HG03135 (cell line): Measurements from ENCODE around the gene PHLDB2.

Experiments
- ATAC-seq: cut with Tn5 transposase; IDR thresholded peaks from one replicate; pipeline ENCODE4 v1.9.1; 2021; ENCODE audit warnings: mild to moderate bottlenecking, moderate library complexity; ENCODE audit not compliant: unreplicated experiment

Gene PHLDB2

DNA sequence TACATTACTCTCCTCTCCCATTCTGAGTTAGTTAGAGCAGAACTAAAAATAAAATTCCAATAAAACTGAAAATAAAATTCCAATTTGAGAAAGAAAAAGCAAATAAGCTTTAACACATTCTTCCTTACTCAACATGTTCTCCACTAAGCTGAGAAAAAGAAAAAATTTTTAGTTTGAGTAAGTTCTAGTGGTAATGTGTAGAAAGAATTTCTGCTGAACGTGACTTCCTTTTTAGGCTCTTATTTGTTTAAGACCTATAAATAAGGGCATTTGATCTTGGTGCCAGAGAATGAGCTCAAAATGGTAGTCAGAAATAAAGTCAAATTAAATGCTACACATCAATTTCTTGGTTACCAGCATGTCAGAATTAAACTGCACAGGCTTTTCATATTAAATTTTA, 62.1 kb downstream of the PHLDB2 start:
- no peak for ATAC-seq

DNA sequence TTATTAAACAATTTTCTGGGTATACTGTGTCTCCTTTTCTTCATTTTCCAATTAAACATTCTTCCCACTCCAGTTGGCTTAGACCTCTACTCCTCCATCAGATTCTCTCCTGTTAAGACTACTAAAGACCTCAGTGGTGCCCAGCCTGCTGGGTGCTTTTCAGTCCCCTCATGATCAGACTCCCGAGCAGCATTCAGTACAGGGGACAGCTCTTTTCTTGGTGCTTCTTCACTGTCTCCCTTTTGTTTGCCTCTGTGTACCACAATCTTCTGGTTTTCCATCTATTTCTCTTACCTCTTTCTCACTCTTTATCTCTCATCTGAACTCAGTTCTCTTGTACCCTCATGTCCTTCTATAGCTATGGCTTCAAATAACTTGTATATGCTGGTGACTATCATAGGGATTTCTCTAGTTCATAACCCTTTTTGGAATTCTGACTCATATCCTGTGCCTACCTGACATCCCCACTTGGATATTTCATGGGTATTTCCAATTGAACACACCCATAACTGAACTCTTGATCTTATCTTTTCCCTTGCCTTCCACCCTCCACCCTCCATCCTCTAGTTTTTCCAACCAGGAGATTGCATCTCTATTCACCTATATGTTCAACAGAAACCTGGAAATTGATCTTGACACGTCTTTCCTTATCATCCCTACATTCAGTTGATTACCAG, 64.2 kb downstream of the PHLDB2 start:
- ATAC-seq: no peak

GRCh38 chr3:111923806-111924205, 64.7 kb downstream of the PHLDB2 start:
- ATAC-seq: no peak

GRCh38 chr3:111924283-111924682, 65.2 kb downstream of the PHLDB2 start:
- no peak for ATAC-seq

DNA sequence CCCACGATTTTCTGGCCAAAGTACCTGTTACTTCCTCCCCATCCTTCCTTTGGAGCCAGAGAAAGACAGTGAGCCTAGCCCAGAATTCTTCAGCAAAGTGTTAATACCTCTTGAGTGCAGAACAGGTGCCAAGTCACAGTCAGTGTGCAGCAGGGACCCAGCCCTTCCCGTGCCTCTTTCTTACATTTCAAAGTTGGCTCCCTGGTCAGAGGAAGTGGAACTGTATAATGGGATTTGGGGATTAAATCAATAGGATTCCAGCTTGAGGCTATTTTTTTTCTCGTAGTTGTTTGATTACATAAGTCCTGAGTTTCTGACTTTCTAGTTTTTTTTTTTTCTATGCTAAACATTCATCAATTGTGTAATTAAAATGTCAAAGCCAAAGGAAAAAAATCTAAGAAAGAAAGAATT, 67.2 kb downstream of the PHLDB2 start:
- no peak for ATAC-seq

- no peak for ATAC-seq
Measured at GRCh38 chr3:111928613-111929012, 69.5 kb downstream of the PHLDB2 start.

GRCh38 chr3:111929484-111929883, 70.4 kb downstream of the PHLDB2 start:
- ATAC-seq: no peak

DNA sequence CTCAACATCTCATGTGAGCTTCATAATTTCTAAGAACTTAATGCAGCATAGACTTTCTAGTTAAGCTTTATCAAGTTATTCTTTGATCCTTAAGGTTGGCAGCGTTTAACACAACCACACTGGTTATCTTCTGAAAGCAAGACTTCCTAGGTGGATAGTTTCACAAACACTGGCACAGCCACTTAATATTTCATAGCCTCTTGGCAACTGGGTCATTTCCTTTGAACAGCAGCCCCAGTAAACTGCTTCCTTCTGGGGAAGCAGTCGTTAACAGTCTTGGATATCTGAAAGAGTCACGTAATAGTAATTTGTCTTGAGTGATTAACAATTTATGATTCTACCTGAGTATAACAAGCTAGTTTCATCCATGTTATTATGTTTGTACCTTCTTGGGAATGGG, 73.9 kb downstream of the PHLDB2 start:
- ATAC-seq: no peak

GRCh38 chr3:111936191-111936841, 77.3 kb downstream of the PHLDB2 start:
- ATAC-seq: no peak

GRCh38 chr3:111936967-111937366, 77.9 kb downstream of the PHLDB2 start:
- ATAC-seq: no peak

DNA sequence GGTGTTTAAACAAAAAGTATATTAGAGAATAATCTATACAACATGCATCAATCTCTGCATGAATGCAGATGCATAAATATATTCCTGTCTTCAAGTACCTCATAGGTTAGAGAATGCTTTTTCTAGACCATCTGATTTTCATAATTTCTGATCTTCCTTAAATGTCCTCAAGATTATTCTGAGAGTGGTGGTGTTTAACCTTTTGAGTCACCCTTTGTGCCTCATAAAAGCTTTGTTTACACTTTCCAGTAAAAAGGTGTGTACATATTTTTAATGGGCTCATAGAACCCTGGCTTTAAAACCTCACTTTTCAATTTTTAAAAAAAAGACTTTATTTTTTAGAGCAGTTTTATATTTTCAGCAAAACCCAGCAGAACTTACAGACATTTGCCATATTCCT, 78.8 kb downstream of the PHLDB2 start:
- ATAC-seq: no peak

DNA sequence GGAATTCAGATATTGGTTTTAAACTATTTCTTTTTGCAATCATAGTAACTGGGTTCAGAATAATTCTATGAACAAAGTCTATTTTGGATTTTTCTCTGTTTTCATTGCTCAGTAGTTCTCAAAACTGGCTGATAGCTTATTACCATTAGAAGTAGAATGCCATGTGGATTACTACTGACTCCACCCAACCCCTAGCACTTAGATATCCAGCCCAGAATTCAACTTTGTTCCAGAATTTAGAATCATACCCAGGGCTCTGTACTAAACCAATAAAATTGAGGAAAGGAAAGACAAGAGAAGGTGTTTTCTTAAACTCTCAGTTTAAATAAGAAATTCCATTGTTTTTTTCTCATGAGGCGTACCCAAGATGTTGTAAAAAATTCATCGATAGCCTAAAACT, 80.8 kb downstream of the PHLDB2 start:
- no peak for ATAC-seq

GRCh38 chr3:111943533-111943932, 84.5 kb downstream of the PHLDB2 start:
- no peak for ATAC-seq

DNA sequence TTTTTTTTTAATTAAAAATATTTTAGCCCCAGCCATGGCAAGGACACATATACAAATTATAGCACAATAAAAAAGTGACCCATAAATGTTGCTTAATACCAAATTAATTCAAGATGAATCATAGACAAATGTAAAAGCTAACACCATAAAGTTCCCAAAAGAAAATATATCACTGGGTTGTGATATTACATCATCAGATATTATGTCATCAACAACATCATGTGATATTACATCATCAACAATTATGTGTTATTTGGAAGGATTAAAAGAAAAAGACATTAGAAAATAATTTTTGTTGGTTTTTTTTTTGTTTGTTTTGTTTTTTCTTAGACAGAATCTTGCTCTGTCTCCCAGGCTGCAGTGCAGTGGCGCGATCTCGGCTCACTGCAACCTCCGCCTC, 85.3 kb downstream of the PHLDB2 start:
- no peak for ATAC-seq

- no peak for ATAC-seq
Measured at GRCh38 chr3:111947231-111947630, 88.2 kb downstream of the PHLDB2 start.

GRCh38 chr3:111948786-111949185, 89.7 kb downstream of the PHLDB2 start:
- ATAC-seq: no peak

DNA sequence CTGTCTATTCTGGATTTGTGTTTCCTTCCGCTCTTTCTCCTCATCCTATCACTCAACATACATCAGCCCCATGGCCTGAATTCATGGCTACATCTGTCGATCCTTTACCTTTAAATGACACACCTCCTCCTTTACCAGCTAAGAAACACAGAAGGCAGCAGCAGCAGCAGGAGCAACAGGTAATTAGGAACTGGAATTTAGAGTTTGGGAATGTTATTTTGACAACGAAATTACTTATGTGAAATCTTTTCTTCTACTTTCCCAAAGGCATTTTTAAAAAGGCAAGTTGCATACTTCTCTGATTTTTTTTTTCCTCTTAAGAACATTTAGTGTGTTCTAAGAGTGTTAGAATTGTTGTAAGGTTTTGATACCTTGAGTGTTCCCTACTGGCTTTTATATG, 90.6 kb downstream of the PHLDB2 start:
- no peak for ATAC-seq

GRCh38 chr3:111951032-111951431, 92.0 kb downstream of the PHLDB2 start:
- ATAC-seq: no peak

DNA sequence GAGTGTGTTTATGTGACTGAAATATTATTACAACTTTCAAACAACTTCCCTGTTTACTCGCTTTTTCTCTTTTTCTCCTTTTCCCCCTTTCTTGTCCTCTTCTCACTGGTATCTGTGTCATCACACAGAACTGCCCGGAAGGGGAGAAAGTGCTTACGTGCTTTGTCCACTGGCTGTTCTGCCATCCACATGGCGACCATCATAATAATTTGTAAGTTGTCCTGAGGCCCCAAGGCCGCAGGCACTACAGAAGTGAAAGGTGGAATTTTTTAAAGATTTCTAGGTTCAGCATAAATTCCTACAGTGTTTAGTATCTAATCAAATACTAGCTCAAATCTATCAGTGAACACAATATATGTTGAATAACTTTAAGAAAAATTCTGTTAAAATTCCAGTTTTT, 93.0 kb downstream of the PHLDB2 start:
- ATAC-seq: no peak

DNA sequence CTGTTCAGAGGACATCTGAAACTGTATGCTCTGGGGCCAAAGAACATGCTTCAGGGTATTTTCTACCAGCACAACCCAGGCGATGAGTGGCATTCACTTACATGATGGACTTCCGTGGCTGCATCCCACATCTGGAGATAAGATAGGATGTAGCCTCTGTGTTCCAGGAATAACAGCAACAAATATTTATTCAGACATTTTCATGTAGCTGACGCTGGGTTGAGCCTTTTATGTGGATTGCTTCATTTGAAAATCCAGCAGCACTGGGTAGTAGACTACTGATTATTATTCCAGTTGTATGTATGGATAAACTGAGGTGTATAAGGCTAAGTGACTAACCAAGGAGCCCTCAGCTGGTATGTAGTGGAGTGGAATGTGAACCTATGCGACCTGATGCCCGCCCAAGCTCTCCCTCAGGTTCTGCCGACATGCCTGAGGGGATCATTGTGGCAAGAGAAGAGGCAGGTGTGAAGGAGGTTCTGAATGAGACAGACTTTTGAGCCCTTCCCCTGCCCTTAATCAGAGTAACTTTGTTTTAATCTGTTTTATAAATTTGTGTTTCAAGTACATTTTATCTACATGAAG, 93.9 kb downstream of the PHLDB2 start:
- no peak for ATAC-seq

GRCh38 chr3:111954228-111954990, 95.3 kb downstream of the PHLDB2 start:
- no peak for ATAC-seq

GRCh38 chr3:111955876-111956275, 96.8 kb downstream of the PHLDB2 start:
- ATAC-seq: no peak
